Measurements from ENCODE around the gene TNKS1BP1.

Gene TNKS1BP1

DNA sequence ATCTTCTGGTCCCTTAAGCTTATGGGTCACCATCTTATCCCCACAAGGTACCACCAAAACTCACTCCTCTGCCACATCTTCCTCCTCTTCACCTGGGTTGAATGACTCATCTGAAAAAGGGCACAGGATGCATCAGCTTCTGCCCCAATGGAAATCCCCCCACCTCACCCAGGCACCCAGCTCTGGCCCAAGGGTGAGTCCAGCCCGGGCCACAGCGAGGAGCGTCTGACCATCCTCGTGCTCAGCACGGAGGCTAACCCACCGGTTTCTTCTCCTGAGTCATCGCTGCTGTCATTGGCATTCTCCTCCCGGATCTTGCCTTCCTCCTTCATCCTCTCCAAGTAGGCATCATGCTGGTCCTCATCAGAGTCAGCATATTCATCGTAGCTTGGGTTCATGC is 5.3 kb upstream of the TNKS1BP1 start:
- no peak for DNase-seq

DNA sequence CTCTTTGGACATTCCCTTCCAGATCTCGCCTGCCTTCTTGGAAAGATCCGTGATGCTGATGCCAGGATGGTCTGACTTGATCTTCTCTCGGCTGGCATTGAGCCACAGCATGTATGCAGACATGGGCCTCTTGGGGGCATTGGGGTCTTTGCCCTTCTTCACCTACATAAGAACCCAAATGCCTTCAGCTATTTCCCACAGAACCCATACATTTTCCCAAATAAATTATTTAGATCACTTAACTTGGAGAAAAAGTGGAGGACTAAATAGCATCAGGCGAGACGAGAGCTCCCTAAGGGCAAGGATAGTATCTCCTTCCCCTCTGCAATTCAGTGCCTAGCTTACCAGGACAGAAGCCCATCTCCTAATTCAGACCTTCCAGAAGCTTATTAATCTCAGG is 3.0 kb upstream of the TNKS1BP1 start:
- no peak for DNase-seq

DNA sequence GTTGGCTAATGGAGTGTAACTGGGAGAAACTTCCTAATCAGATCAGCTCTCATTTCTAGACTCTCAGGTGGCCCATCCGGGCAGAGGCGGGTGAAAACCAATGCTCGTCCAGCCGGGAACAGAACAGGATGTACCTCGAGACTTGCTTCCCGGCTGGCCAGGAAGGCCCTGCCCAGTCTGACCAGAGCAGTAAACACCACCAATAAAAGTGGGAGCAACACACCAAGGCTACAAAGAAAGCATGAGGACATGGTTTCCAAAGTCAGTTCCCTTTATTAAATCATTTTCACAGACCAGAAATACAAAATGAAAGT is 940 bp upstream of the TNKS1BP1 start:
- peak in 1 of 2 experiments; percentile 37 for DNase-seq

DNA sequence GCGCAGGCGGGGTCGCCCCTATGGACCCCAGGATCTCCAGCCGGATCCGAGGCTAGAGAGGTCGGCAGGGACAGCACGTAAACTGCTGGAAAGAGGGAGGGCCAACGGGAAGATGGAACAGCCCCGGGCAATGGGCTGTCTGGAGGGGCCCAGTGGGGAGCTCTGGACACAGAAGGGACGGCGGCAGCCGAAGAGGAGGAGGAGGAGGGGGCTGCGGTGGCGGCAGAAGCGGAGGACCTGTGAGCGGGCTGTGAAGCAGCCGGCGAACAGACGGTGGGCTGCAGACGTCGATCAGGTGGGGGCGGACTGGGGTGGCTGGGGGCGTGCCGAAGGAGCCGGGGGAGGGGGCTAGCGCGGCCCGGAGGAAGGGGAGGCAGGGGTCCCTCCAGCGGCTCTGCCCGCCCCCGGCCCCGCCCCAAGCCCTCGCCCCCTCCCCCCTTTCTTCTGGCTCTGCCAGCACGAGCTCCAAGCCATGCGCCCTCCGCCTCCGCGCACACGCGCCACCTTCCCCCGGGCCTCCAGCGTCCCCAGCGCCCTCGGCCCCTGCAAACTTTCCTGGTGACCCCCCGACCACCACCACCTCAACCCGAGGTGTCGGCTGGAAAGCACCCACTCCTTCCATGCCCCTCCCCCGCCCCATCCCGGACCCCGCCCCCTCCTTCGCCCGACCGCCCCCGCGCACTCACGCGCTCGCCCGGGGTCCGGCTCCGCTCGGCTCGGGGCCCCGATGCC is 432 bp downstream of the TNKS1BP1 start:
- DNase-seq = peak; percentile 27 to 29

DNA sequence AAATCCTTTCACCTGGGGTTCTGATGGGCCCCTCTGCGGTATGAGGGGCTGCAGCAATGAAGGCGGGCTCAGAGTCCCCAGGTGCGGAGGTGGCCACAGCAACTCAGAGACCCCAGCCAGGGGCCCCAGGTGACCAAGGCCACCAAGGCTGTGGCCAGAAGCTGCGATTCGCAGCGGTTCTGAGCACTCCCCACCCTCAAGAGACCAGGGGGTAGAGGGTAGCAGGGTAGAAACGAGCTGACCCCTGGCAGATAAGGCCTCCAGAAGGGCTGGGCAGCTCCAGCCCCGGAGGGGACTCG is 948 bp downstream of the TNKS1BP1 start:
- DNase-seq = no peak

DNA sequence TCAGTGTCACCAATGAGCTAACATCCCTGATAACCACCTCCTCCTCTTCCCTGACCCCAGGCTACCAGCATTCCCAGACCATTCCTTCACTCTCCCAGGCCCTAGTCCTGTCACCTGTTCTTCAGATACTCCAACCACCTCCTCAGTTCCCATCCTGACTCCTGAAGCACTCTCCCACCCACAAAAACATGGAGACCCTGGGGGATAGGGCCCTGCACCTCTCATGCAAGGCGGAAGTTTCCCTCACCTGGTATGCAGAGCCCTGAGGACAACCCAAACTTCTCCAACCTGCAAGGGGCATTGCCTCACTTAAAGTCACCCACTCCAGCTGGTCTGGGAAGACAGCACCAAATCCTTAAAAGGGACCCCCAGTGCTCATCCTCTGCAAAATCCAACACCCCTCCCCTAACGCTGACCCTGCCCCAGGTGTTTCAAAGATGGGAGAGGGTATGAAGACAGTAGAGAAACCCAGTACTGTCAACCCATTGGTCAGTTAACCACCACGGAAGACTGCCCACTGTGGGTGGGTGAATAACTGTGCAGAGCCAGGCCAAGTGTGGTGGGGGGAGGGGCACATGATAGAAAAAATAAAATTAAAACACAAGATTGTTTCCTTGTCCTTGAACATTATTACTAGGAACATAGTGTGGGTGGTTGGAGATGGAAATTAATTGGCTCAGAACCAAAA is 1.4 kb downstream of the TNKS1BP1 start:
- DNase-seq = no peak

DNA sequence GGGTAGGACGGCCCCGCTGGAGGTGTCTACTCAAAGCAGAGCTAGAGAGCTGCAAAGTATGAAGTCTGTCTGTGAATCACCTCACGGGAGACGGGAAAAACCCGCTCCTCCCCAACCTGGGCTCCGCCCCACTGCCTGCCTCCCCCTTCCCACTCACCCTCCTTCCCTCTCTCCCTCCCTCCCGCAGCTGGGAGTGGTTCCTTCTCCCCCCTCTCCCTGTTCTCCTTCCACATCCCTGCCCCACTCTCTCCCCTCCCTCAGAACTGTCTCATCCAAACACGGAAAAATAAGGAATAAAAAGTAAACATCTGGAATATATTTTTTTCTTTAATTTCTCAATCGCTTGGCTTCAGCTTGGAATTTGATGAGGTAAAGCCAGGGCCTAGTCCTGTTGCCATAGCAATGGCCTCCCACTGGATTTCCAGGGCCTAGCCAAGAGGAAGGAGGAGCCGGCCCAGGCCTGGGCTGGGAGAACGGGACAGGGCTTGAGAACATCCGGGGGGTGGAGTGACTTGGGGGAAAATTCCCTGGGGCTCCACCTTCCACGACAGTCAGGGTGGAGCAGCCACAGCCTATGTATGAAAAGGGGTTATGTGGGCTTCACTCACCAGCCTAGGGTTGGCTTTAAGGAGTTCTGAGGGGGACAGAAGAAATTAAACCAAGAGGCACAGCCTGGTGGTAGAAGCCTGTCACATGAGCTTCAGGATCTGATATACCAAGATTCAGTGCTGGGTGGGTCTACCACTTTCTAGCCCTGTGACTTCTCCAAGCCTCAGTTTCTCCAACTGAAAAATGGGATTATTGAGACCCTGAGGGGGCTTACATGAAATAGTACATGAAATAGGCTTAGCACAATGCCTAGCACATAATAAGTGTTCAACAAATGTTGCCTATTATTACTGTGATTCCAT is 2.2 kb downstream of the TNKS1BP1 start:
- DNase-seq = peak; percentile 39 to 70

DNA sequence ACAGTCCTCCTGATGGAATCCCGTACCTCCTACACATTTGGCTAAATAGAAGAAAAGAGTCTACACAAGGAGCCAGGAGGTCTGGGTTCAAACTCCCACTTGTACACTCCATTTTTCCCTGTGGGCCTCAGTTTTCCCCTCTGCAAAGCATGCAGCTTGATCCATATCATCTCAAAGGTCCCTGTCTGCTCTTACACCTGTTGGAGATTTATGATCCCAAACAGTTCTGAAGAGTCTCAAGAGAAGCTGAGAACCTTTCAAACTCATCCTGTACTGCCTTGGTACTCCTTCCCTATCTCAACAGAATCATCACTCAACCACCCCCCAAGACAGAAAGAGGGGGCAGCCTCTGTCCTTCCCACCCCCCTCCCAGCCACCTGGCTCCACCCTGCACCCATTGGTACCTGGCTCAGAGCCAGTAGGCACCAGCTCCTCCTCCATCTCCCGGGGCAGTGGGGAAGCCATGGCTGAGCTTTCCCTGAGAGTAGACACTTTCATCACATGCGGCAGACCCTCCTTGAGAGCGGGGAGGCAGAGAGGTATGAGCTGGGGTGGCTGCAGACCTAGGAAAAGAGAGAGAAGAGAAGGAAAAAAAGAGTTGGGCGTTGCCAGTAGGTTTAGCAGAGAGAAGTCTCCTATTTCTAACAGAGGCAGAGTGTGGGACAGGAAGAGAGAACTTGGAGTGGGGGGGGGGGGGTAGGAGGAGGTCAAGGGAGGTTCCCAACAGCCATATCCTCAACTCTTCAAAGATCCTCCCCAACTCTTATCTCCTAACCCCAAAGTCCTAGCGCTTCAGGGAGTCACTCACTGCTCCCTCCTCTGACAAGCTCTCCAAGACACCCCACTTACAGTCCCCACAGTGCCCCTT is 3.1 kb downstream of the TNKS1BP1 start:
- no peak for DNase-seq

DNA sequence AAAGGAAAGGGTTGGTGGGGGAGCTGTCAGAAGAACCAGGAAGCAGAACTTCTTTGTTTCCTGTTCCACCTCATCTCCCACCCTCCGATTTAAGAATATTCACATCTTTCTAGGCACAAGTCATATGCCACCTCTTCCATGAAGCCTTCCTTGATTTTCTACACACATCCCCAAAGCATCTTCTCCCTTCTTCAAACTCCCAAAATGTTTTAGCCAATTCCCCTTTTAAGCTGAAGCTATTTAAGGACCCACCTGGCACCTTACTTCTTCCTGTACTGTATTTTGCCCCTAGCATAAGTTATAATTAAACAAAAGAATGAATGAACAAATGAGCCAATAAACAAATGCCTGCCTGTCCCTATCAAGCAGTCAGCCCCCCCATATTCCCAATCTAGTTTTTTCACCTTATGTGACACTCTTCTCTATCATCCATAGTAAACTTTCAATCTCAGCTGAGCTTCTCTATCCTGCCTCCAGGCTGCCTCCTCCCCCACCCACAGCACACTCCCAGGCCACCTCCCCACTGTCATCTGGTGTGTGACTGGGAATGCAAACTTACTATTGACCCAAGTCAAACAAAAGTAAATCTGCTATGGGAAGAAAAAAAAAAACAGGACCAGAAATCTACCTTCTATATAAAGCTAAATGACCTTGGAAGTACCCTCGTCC is 3.9 kb downstream of the TNKS1BP1 start:
- DNase-seq = no peak

DNA sequence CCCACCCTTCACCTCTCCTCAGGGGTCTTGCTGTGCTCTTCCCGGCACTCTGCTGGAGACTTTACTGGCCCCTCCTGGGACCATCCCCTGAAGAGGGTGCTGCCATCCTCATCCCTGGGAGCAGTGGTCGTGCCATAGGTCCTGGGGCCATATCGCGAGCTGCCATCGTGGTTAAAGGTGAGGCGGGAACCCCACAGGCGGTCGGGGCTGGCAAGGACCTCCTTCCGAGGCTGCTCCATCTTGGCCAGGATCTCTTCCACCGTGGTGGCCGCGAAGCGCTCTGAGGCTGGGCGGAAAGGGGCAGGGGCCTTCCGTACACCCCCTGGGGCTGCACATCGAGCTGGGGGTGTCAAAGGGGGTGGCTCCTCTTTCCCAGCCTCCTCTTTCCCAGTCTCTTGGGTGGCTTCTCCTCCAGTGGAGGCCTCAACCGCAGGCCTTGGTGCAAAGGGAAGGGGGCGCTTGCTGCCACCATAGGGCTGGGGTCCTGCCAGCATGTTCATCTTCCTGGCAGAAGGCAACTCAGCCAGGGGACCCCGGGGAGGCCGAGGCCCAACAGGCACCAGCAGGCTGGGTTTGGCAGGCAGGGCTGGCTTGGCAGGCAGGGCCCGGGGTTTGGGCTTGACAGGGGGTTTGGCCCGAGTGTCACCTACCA is 4.6 kb downstream of the TNKS1BP1 start:
- no peak for DNase-seq

DNA sequence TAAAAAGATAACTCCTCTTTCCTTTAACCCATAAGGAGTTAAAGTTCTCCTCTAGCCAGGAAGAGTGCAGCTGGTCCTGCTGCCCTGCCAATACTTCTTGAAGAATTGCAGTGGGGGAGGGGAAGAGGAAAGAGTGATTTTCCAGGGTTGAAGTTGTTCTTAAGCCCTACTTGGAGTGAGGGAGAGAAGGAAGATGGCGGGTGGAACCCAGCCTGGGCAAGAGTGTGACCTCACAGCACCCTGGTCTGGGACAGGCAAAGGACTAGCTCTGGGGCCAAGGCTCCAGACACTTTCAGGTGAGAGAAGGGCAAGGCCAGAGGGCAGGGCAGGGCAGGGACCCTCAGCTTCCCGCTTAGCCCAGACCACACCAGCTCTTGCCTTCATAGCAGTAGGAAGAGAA is 6.6 kb downstream of the TNKS1BP1 start:
- no peak for DNase-seq

DNA sequence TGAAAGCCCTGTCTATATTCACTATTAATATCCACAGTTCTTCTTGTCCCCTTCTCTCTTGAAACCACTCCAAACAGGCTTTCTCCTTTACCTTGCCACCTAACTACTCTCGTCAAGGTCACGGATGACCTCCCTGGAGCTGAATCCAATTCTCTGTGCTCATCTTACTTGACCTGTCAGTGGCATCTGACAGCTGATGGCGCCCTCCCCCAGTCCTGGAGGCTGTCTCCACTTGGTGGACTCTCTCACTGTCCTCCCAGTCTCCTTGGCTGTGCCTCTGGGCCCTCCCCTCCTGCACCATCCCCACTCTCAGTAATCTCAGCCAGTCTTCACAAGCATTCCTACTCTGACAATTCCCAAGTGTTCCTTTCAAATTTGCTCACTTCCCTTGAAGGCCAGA is 8.7 kb downstream of the TNKS1BP1 start:
- DNase-seq = no peak

DNA sequence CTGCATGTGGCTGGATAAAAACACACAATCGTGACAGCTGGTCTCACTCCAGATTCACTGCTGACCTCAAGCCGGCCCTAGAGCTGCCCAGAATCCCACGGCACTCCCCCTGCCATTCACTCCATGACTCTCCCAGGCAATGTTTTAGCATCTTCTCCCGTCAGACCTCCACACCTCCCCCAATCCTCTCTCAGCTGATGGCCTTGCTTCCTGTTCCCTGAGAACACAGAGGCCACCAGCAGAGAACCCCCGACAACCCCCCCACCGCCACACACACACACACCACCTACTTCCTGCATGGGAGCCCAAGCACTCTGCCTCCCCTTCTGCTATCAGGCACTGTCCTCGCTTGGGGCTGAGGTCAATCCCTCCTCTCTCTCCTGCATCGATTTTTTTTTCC is 9.3 kb downstream of the TNKS1BP1 start:
- DNase-seq = peak in 1 of 2 experiments; percentile 23

DNA sequence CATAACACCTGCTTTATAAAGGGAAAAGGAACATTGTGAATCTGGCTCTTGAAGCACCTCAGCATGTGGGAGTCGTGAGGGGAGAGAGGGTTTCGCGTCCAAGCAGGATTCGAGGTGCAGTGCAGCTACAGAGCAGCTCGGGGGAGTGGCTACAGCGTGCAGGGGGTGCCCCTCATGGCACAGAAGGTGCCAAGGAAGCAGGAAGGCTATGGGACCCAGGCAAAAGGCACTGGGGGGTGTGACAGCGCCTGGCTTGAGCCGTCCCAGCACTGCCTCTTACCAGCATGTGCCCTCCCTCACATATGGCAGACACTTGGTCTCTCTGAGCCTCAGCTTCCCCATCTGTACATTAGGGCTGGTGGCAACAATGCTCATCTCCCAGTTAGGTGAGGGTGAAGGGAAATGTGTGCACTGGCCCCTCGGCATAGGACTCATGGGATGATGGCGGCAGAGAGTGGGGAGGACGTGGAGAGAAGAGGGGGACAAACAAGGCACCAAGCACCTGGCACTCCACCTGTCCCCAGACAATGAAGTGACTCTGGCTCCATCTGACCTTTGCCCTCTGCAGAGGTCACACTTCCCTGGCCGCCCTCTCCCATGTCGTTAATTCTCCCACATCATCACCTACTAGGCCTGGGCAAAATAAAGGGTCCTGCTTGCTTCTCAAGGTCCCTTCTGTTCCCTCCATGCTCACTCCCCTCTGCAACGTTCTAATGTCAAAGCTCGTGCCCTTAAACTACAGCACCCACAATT is 10.4 kb downstream of the TNKS1BP1 start:
- no peak for DNase-seq

DNA sequence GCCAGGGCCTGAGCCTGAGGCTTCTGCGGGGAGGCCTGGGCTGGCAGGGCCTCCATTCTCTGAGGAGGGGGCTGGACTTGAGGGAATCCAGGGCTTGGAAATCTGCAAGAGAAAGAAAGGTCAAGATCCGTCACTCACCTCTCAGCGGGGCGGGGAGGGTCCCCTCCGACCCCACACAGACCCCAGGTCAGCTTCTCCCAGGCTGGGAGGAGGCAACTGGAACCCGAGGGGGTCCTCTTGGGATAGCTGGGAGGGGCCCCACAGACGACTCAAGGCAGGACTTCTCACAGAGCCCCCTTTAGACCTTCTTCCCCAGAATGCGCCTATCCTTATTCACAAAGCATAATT is 11.0 kb downstream of the TNKS1BP1 start:
- no peak for DNase-seq

DNA sequence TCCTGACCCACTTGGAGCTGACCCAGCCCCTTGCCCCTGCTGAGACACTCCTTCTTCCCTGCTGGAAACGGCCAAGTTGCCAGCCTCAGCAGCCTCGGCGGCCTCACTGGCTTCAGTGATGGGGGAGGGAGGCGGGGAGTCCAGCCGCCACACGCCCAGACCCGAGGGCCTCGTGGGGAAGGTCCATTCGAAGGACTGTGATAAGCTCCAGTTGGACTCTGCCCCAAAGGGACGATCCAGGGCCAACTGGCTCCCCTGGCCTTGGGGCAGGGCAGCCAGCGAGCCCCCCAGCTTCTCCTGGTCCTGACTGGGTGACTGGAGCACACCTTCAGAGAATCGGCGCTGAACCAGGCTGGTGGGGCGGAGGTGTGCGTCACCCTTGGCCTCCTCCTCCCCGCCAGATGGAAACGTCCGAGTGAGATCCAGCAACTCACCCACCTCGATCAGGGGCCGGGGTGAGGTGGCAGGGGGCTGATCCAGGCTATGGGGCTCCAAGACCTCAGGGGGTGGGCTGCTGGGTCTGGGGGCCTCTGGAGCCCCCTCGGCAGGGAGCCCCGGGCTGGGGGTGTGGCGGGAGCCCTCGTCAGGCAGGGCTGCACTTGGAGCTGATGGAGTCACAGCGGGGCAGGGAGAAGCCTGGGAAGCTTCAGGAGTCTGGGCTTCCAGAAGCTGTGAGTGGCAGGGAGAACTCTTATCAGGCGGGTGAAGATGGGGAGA is 11.5 kb downstream of the TNKS1BP1 start:
- DNase-seq = no peak

DNA sequence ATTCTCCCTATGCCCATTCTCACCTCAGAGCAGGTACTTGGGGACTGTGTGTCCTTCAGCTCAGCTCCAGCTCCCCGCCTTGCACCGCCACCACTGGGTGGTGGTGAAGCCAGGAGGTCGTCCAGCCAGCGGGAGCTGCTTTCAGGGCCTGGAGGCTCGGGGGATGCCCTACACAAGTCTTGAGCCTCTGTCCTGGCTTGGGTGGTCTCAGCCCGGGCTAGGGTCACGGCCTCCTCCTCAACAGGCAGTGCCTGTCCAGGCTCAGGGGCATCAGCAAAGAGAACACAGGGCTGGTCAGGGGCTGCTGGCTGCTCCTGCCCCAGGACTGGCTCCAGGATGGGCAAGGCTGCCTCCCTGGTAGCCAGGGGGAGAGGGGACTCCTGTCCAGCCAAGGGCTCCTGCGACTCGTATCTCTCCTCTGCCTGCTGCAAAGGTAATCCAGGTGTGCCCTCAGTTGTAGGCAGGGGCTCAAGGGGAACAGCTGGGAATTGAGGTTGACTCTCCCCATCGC is 12.2 kb downstream of the TNKS1BP1 start:
- DNase-seq = no peak

DNA sequence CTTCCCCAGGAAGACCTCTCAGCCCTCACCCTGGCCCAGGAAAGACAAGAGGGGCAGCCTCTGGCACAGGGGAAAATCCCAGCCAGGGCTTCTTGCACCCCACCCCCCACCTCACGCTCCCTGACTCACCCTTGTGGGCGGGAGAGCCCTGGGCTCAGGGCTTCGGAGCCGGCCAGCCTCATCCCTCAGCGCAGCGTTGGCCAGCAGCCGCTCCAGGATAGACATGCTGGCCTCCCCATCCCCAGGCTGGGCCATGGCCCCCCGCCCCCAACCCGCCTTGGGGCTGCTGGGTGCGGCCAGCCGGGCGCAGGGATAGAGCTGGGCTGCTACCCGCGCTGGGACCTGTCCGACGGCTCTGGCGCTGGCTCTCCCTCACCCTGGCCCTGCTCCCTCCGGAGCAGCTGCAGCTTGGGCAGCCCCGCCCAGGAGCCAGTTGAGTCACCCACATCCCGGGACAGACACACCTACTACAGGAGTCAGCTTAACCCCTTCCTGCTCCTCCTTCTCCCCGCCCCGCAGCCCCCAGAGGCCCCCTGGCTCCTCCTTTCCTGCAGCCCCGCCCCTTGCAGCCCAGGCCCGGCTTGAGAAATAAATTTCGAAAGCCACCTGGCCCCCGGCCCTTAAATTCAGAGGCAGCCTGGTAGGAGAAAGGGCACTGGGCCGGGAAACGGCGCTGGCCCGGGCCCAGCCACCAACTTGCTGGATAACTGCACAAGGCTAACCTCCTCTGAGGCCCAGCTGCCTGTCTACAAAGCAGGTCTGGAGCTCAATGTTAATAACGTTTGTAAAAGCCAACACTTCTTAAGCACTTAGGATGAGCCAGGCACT is 13.4 kb downstream of the TNKS1BP1 start:
- peak; percentile 35 to 36 for DNase-seq

DNA sequence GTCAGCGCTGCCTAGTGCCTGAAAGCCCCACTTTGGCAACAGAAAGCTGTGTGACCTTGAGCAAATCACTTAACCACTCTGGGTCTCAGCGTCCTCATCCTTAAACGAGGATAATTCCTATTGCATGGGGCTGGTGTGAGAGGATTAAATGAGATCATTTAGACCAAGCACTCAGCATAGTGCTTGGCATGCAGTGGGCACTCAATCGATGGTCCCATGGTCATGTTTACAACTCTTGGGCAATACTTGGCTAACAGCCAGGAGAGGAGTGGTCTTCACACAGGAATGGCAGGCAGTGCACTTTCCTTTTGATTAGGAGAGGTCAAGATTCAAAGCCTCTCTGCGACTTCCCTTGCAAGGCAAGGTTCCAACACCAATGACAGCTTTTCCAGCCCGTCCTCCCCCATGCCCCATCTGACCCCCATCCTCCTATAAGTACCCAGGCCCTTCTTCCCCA is 14.1 kb downstream of the TNKS1BP1 start:
- DNase-seq = no peak

Data from NCI-H2081 (cell line).